Measurements from ENCODE around the gene APOA1. TPM values are rescaled to one million over a fixed set of nuclear protein-coding genes. Genes with fewer than 3 reads are reported as not detected.

Gene APOA1
- total RNA-seq, 1 donor from 2014 or later, result 0.96 TPM

DNA sequence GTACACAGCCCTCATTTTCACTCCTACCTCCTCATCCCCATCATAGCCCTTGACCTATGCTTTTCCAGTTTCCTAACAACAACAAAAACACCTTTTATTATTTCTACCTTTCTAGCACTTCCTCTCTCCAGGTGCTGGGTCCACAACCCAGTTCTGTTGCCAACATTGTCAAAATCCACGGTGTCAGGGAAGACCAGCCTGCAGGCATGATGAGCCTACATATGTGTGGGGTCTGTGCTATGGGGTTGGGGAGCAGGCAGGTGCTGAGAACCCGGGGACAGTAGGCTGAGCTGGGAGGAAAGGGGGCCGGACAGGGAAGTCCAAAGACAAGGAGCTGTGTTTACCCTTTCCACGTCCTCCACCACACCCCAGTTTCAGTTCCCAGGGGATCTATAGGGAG, 48.9 kb downstream of the APOA1 start:
- peak overlapping the region; percentile 95 for H3K27ac Mint-ChIP-seq (ENCODE audit: unreplicated experiment)
- peaks cover 6% of the 10 kb centered on the region for H3K36me3 Mint-ChIP-seq (ENCODE audit: low read depth)

GRCh38 chr11:116787786-116788486, 49.5 kb downstream of the APOA1 start, which contains the start of gene ZPR1:
Gene ZPR1, minus strand, starts transcription at chr11:116788023. Its CDS starts 33 bp downstream, at chr11:116787990.
- peaks cover 7% of the 10 kb centered on the region for H3K27me3 Mint-ChIP-seq (ENCODE audit: low read depth)
- TF ChIP-seq CTCF (conservative IDR thresholded peaks at IDR 0.05), result no peak

More for the DNA sequence above, 48.9 kb downstream of the APOA1 start:
- Mint-ChIP-seq H3K27me3 (ENCODE audit: low read depth) (peaks cover 7% of the 10 kb centered on the region), H3K9me3 (no peaks in the 10 kb centered on the region), H3K4me1 (peaks cover 31% of the 10 kb centered on the region), H3K4me3 (peak overlapping the region; percentile 100)
- no peak for DNase-seq (ENCODE audit: low read depth, low spot score)
- TF ChIP-seq CTCF (conservative IDR thresholded peaks at IDR 0.05), result no peak

DNA sequence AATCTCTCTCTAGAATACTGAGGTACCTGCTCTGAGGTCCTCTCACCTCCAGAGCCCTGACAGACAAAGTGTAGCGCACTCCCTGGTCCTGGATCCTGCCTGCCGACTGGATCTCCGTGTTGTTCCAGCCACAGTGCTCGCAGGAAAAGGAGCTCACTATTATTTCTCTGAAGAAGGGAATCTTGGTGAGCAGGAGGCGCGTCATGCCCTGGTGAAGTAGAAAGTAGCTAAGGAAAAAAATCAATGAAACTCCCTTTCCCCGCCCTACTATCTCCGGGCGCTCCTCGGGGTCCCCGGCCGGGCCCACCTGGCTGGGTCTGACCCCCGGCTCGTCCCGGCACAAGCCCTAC, 50.0 kb downstream of the APOA1 start:
- no peak for DNase-seq (ENCODE audit: low read depth, low spot score)
- Mint-ChIP-seq H3K4me3 (peak overlapping the region; percentile 100), H3K4me1 (peaks cover 26% of the 10 kb centered on the region), H3K9me3 (no peaks in the 10 kb centered on the region), H3K27ac (ENCODE audit: unreplicated experiment) (no peak overlapping the region), H3K36me3 (ENCODE audit: low read depth) (peaks cover 6% of the 10 kb centered on the region), H3K27me3 (ENCODE audit: low read depth) (peaks cover 7% of the 10 kb centered on the region)
- no peak for TF ChIP-seq CTCF (conservative IDR thresholded peaks at IDR 0.05)

More at GRCh38 chr11:116787786-116788486, 49.5 kb downstream of the APOA1 start, which contains the start of gene ZPR1:
- DNase-seq (ENCODE audit: low read depth, low spot score), result peak; percentile 60
- peak within 1 kb of the TSS; percentile 95 for H3K27ac Mint-ChIP-seq (ENCODE audit: unreplicated experiment)
- peaks cover 28% of the 10 kb centered on the region for H3K4me1 Mint-ChIP-seq
- H3K36me3 Mint-ChIP-seq (ENCODE audit: low read depth), result peaks cover 6% of the 10 kb centered on the region
- H3K4me3 Mint-ChIP-seq, result peak within 1 kb of the TSS; percentile 100
- no peaks in the 10 kb centered on the region for H3K9me3 Mint-ChIP-seq

- Mint-ChIP-seq H3K9me3 (no peaks in the 10 kb centered on the region), H3K4me1 (peaks cover 26% of the 10 kb centered on the region), H3K27me3 (ENCODE audit: low read depth) (peaks cover 7% of the 10 kb centered on the region), H3K36me3 (ENCODE audit: low read depth) (peaks cover 9% of the 10 kb centered on the region), H3K4me3 (peak overlapping the region; percentile 100), H3K27ac (ENCODE audit: unreplicated experiment) (no peak overlapping the region)
- no peak for TF ChIP-seq CTCF (conservative IDR thresholded peaks at IDR 0.05)
- no peak for DNase-seq (ENCODE audit: low read depth, low spot score)
These were observed 50.5 kb downstream of the APOA1 start for GRCh38 chr11:116786966-116787365.

DNA sequence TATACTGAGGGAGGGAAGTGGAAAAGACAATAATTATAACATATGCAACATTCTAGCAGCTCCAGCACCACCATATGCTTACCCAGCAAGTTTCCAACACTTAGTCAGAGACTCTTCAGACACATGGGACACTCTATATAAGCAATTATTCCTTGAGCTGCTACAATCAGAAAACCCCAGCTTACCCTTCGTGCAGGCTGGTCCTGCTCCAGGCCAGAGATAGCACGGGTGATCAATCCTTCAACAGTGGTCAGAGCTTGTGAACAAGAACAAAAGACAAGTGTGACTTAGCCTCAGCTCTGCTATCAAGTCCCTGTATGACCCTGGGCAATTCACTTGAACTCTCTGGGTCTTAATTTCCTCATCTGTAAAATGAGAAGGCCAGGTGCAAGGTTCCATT, 51.1 kb downstream of the APOA1 start:
- H3K36me3 Mint-ChIP-seq (ENCODE audit: low read depth), result peaks cover 11% of the 10 kb centered on the region
- DNase-seq (ENCODE audit: low read depth, low spot score), result no peak
- TF ChIP-seq CTCF (conservative IDR thresholded peaks at IDR 0.05), result no peak

More for the DNA sequence above, 51.1 kb downstream of the APOA1 start:
- peaks cover 7% of the 10 kb centered on the region for H3K27me3 Mint-ChIP-seq (ENCODE audit: low read depth)
- H3K4me3 Mint-ChIP-seq, result peak overlapping the region; percentile 100
- no peak overlapping the region for H3K27ac Mint-ChIP-seq (ENCODE audit: unreplicated experiment)
- H3K4me1 Mint-ChIP-seq, result peaks cover 26% of the 10 kb centered on the region
- H3K9me3 Mint-ChIP-seq, result no peaks in the 10 kb centered on the region

Other genes starting within 250 kb of the APOA1 start
- gene BUD13, start 64.6 kb downstream of the APOA1 start, total RNA-seq, result 39.0 and 39.7 TPM in 2 replicates
- gene ZPR1, start 49.6 kb downstream of the APOA1 start, total RNA-seq, result 40.7 and 44.5 TPM in 2 replicates
- gene APOA5, start 45.7 kb downstream of the APOA1 start, total RNA-seq, result not detected in 2 replicates
- not detected in 2 replicates for gene APOA4, start 14.3 kb downstream of the APOA1 start, total RNA-seq
- gene APOC3, start 7.7 kb downstream of the APOA1 start, total RNA-seq, result not detected in 2 replicates